GM12865 (cell line): Measurements from ENCODE around the gene XPOT.

Experiments used
- DNase-seq: peaks from one replicate; pipeline ENCODE4 v3.0.0; 2010; ENCODE audit warnings: low read depth
- H3K4me3 ChIP-seq: 2 replicates; pipeline ENCODE4 v1.5.1; 2011; ENCODE audit warnings: mild to moderate bottlenecking, low read depth, low read length, control low read depth
- CTCF ChIP-seq: IDR thresholded peaks from 2 replicates; pipeline ENCODE4 v1.5.1; 2011; ENCODE audit warnings: low read length, control low read depth, low read depth, inconsistent platforms; ENCODE audit not compliant: insufficient read depth; ENCODE audit errors: missing control alignments

The XPOT gene

GRCh38 chr12:64404470-64405256, 471 bp downstream of the XPOT start:
- no peak for TF ChIP-seq CTCF
- H3K4me3 ChIP-seq = peak overlapping the region; percentile 85
- peak; percentile 72 for DNase-seq

GRCh38 chr12:64407342-64408223, 3.4 kb downstream of the XPOT start:
- no peak overlapping the region for H3K4me3 ChIP-seq
- no peak for TF ChIP-seq CTCF
- no peak for DNase-seq

- no peak for TF ChIP-seq CTCF
- no peak for DNase-seq
- no peak overlapping the region for H3K4me3 ChIP-seq
Measured at GRCh38 chr12:64411427-64411826, 7.2 kb downstream of the XPOT start.

- H3K4me3 ChIP-seq = no peak overlapping the region
- no peak for TF ChIP-seq CTCF
- no peak for DNase-seq
Measured at GRCh38 chr12:64412459-64412858, 8.3 kb downstream of the XPOT start.

- no peak for DNase-seq
- H3K4me3 ChIP-seq = no peak overlapping the region
- no peak for TF ChIP-seq CTCF
Measured at GRCh38 chr12:64413884-64414283, 9.7 kb downstream of the XPOT start.

GRCh38 chr12:64418209-64418608, 14.0 kb downstream of the XPOT start:
- no peak overlapping the region for H3K4me3 ChIP-seq
- TF ChIP-seq CTCF = no peak
- DNase-seq = no peak
